Caco-2 (cell line): ENCODE data around the gene SCUBE1. TPM values are rescaled to one million over a fixed set of nuclear protein-coding genes. Genes with fewer than 3 reads are reported as not detected.

Experiments used
- BruUV-seq: library from RNA; stranded (reverse); fragments of 400-500 nt; replicated peaks from 2 replicates; lab custom pipeline; 2021; lab: Mats Ljungman, UMichigan
- CTCF ChIA-PET: fragments of 300-600 bp; sonication (Branson Sonifier 250); formaldehyde crosslinking; loops from one replicate; lab custom pipeline; 2022; ENCODE audit warnings: antibody characterized with exemption; lab: Charles Lee
- POLR2A ChIA-PET: fragments of 300-600 bp; sonication (Branson Sonifier 250); formaldehyde crosslinking; loops from one replicate; lab custom pipeline; 2022; ENCODE audit warnings: antibody characterized with exemption; lab: Charles Lee
- DNase-seq, 2 experiments: peaks; one replicate each; pipeline versions ENCODE4 v3.0.0 to v3.0.0-alpha.2; 2020 to 2022
- H3K27me3 ChIP-seq: replicated peaks from 2 replicates; pipeline ENCODE4 v1.6.0; 2011; ENCODE audit warnings: low read length; ENCODE audit not compliant: control insufficient read depth, insufficient read depth
- H3K36me3 ChIP-seq: 2 replicates; pipeline ENCODE4 v1.5.1; 2011; ENCODE audit warnings: low read length; ENCODE audit not compliant: control insufficient read depth, insufficient read depth
- H3K4me1 ChIP-seq: fragments of 250-450 bp; sonication (Bioruptor Pico); 2 replicates; pipeline ENCODE4 v1.5.1; 2020; ENCODE audit warnings: mild to moderate bottlenecking
- H3K4me3 ChIP-seq: 2 replicates; pipeline ENCODE4 v1.5.1; 2011; ENCODE audit warnings: low read depth, mild to moderate bottlenecking, control low read depth, low read length
- H3K9me3 ChIP-seq: fragments of 250-450 bp; sonication (Bioruptor Pico); 2 replicates; pipeline ENCODE4 v1.5.1; 2020; ENCODE audit warnings: mild to moderate bottlenecking, moderate library complexity
- H3K27ac Mint-ChIP-seq: one replicate; pipeline ENCODE4 v1.8.0; 2022; ENCODE audit warnings: mixed read lengths; ENCODE audit not compliant: unreplicated experiment
- H3K27me3 Mint-ChIP-seq: one replicate; pipeline ENCODE4 v1.8.0; 2022; ENCODE audit warnings: mixed read lengths; ENCODE audit not compliant: insufficient read depth, unreplicated experiment
- H3K36me3 Mint-ChIP-seq: one replicate; pipeline ENCODE4 v1.8.0; 2022; ENCODE audit warnings: mild to moderate bottlenecking, mixed read lengths; ENCODE audit not compliant: insufficient read depth, unreplicated experiment
- H3K4me1 Mint-ChIP-seq: one replicate; pipeline ENCODE4 v1.8.0; 2022; ENCODE audit warnings: low read depth, mixed read lengths; ENCODE audit not compliant: unreplicated experiment
- H3K4me3 Mint-ChIP-seq: one replicate; pipeline ENCODE4 v1.8.0; 2022; ENCODE audit warnings: mild to moderate bottlenecking, moderate library complexity, mixed read lengths; ENCODE audit not compliant: unreplicated experiment
- H3K9me3 Mint-ChIP-seq: one replicate; pipeline ENCODE4 v1.8.0; 2022; ENCODE audit warnings: mixed read lengths; ENCODE audit not compliant: unreplicated experiment
- CTCF ChIP-seq, 2 experiments: fragments of 200-600 bp in 1 of 2; IDR thresholded peaks; 1 replicate in 1 of 2; 2 replicates in 1 of 2; pipeline versions ENCODE4 v1.5.1 to v1.8.0; 2011 to 2022; ENCODE audit warnings: antibody characterized with exemption in 1 of 2, control low read depth in 1 of 2, inconsistent platforms in 1 of 2, low read depth in 1 of 2, low read length in 1 of 2, mild to moderate bottlenecking in 1 of 2, moderate library complexity in 1 of 2; ENCODE audit not compliant: insufficient read depth in 1 of 2, severe bottlenecking in 1 of 2, unreplicated experiment in 1 of 2
- intact Hi-C: fragments of 100-400 bp; cut with micrococcal nuclease; formaldehyde crosslinking; loops from one replicate; pipeline ENCODE4 v1.10.0; 2022; ENCODE audit not compliant: unreplicated experiment
- total RNA-seq: library from RNA; stranded (reverse); gene quantifications from 2 replicates; pipeline ENCODE4 v1.2.3, GENCODE V29; 2022

SCUBE1 gene
- total RNA-seq, 1 experiment from 2014 or later, result not detected

GRCh38 chr22:43222987-43223386 is 120.2 kb downstream of the SCUBE1 start:
- Mint-ChIP-seq H3K9me3 (no peaks in the 10 kb centered on the region), H3K27me3 (no peaks in the 10 kb centered on the region), H3K27ac (no peak overlapping the region), H3K4me1 (no peaks in the 10 kb centered on the region), H3K36me3 (no peaks in the 10 kb centered on the region), H3K4me3 (no peak overlapping the region)
- no peaks in the 10 kb centered on the region for H3K9me3 ChIP-seq
- no peak for DNase-seq
- CTCF ChIA-PET, result no interaction called here
- TF ChIP-seq CTCF (IDR thresholded peaks at IDR 0.05; ENCODE audit: insufficient read depth in 1 of 2, low read depth in 1 of 2, low read length in 1 of 2, severe bottlenecking in 1 of 2, unreplicated experiment in 1 of 2), result no peak
- no peaks in the 10 kb centered on the region for H3K36me3 ChIP-seq
- H3K4me3 ChIP-seq, result no peak overlapping the region
- intact Hi-C loops, result no loop called here
- H3K4me1 ChIP-seq, result no peaks in the 10 kb centered on the region
- no peaks in the 10 kb centered on the region for H3K27me3 ChIP-seq
- BruUV-seq, result no TSS peak
- POLR2A ChIA-PET, result no interaction called here

GRCh38 chr22:43222262-43222661 is 120.9 kb downstream of the SCUBE1 start:
- POLR2A ChIA-PET, result no interaction called here
- Mint-ChIP-seq H3K27ac (no peak overlapping the region), H3K27me3 (no peaks in the 10 kb centered on the region), H3K9me3 (no peaks in the 10 kb centered on the region), H3K4me3 (no peak overlapping the region), H3K36me3 (no peaks in the 10 kb centered on the region), H3K4me1 (no peaks in the 10 kb centered on the region)
- Histone ChIP-seq H3K9me3 (no peaks in the 10 kb centered on the region), H3K36me3 (no peaks in the 10 kb centered on the region), H3K27me3 (no peaks in the 10 kb centered on the region), H3K4me3 (no peak overlapping the region), H3K4me1 (no peaks in the 10 kb centered on the region)
- no TSS peak for BruUV-seq
- DNase-seq, result no peak
- intact Hi-C loops, result no loop called here
- CTCF ChIA-PET, result no interaction called here
- TF ChIP-seq CTCF (IDR thresholded peaks at IDR 0.05; ENCODE audit: insufficient read depth in 1 of 2, low read depth in 1 of 2, low read length in 1 of 2, severe bottlenecking in 1 of 2, unreplicated experiment in 1 of 2), result no peak

GRCh38 chr22:43220625-43221380 is 122.4 kb downstream of the SCUBE1 start:
- BruUV-seq, result no TSS peak
- H3K36me3 Mint-ChIP-seq, result no peaks in the 10 kb centered on the region
- H3K27ac Mint-ChIP-seq, result no peak overlapping the region
- no peaks in the 10 kb centered on the region for H3K27me3 Mint-ChIP-seq
- H3K9me3 Mint-ChIP-seq, result no peaks in the 10 kb centered on the region
- H3K9me3 ChIP-seq, result no peaks in the 10 kb centered on the region
- ChIA-PET POLR2A (no interaction called here), CTCF (interaction anchor here (1.1 kb wide), 1 partner anchor 11 kb away, joined by 3 read pairs; no protein-coding TSS in a partner anchor)
- no peak overlapping the region for H3K4me3 ChIP-seq
- intact Hi-C loops, result no loop called here
- no peak for TF ChIP-seq CTCF (IDR thresholded peaks at IDR 0.05; ENCODE audit: insufficient read depth in 1 of 2, low read depth in 1 of 2, low read length in 1 of 2, severe bottlenecking in 1 of 2, unreplicated experiment in 1 of 2)
- H3K27me3 ChIP-seq, result no peaks in the 10 kb centered on the region
- no peaks in the 10 kb centered on the region for H3K4me1 Mint-ChIP-seq
- no peaks in the 10 kb centered on the region for H3K36me3 ChIP-seq
- DNase-seq, result no peak
- H3K4me1 ChIP-seq, result no peaks in the 10 kb centered on the region
- H3K4me3 Mint-ChIP-seq, result no peak overlapping the region
